ENCODE data around the gene VWC2.

The VWC2 gene

DNA sequence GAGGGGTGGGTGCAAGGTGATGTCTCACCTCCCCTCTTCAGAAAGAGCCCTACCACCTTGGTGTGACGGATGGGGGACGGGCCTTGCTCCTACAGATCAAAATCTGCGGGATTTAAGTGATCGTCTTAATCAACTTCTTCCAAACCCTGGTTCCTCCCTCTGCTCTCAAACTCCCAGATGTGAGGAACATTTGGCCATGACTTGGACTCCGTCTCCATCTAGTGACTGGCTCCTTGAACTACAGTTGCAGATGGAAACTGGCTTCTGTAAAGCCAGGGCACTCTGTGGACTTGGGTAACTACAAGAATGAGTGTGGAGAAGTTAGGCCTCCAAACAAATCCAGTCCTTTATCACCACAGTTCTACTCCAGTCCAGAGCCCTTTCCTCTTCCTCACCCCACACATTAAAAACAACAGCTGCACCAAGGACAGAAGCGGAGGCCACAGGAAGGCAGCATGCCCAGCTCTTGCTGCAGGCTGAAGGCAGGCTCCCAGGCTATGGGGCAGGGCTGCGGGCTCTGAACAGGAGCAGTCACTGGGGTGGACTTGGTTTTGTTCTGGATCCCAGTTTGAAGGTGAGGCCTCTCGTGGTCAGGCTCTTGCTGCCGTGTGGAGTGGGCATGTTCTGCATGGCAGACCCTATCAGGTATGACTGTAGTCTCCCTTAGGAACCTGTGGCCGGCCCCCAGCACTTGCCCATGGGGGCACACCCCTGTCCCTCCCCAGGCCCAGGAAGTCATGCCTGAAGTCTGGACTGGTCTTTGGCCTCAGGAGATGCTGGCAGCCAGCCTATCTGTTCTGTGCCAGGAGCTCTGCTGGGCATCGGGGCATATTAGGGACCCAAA is 79.4 kb downstream of the VWC2 start:
- no peak for DNase-seq (ENCODE audit: low spot score)

DNA sequence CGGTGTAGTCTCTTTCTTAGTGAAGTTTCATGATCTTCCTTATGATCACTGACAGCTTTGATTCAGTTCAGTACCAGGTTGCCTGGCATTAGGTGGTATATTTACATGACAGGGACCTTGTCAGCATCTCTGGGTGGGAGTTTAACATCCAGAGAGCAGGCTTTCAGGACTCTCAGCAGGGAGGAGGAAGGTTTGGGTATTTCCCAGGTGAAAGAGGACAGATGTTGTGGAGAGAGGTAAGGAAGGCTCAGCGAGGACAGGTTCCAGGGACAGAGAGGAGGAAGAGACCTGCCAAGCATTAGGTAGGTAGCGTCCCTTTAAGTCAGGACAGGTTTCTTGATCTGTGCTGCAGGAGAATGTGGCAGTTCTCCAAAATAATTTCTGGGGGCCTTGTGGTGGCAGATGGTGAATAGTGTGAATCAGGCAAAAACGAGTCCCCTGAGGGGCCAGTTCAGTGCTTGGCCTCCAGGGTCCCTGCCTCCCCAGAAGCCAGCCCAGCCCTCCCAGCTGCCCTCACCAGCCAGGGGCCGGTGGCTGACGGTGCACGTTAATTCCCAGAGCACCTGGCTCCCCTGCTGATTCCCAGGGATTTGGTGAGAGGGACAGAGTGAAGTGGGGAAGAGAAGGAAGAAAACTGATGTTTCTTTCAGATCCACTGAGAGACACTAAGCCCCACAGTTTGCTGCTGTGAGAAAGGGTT is 82.0 kb downstream of the VWC2 start:
- DNase-seq (ENCODE audit: low spot score): no peak

DNA sequence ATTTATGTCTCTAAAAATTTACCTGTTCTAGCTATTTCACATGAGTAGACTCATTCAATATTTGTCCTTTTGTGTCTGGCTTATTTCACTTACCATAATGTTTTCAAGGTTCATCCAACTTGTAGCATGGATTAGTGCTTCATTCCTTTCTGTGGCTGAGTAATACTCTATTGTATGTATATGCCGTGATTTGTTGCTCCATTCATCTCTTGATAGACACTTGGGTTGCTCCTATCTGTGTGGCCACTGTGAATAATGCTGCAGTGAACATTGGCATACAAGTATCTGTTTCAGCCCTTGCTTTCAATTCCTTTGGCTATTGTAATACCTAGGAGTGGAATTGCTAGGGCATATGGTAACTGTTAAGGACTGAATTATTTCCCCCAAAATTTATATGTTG is 86.9 kb downstream of the VWC2 start:
- no peak for DNase-seq (ENCODE audit: low spot score)

DNA sequence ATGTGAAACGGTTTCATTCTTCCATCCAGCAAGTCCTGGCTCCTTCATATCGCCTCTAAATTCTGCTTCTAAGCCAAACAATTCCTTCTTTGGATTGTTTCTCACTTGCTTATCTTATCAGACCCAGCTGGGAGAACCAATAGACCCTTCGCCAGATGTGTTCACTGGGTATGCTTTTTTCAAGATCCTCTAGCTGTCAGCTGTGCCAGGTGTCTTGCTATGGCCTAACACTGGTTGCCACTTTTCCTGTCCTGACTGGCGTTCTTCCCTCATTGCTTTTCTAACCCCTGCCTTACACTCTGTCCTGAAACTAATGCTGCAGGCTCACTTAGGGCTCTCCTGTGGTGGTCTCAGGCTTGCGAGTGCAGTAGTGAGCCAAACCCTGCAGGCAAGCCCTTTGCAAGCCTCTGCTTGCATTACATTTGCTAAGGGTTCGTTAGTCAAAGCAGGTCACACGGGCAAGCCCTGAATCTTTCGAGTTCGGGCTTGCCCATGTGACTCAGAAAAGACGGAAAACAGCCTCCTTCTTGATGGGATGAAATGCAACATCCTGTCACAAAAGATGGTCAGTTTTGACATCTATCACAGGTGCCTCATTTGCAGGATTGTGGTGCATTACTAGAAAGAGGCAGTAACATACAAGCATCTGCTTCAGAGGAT is 92.8 kb downstream of the VWC2 start:
- DNase-seq (ENCODE audit: low spot score): no peak

DNA sequence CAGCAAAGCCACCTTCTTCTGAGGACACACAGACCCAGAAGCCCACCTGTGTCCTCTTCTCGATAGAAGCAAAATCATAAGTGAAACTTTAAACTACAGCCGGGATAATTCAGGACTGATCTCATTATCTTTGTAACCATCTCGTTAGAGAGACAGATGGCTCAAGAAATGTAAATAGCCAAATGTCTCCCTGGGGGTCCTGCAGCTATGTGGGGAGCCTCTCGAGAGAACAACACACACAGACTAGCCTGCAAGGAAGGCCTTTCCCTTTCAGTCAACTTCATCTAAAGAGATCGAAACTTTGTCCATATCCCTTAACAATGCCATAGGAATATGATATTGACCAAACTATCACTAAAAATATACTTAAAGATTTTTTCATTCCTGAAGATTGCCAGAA is 93.5 kb downstream of the VWC2 start:
- DNase-seq (ENCODE audit: low spot score): no peak

DNA sequence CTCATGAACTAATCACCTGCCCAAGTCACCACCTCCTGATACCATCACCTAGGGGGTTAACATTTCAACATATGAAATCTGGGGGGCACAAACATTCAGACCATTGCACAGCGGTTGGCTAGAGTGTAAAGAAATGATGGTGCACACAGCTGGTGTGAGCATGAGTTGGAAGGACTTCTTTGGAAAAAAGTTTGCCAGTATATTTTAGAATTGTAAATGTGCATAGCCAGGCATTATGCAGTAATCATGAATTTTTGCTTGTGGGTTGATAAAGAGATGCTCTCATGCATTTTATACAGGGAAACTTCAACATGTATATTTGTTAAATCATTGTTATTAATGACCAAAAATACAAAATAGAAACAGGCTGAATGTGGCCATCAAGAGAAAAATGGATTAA is 100.0 kb downstream of the VWC2 start:
- no peak for DNase-seq (ENCODE audit: low spot score)

DNA sequence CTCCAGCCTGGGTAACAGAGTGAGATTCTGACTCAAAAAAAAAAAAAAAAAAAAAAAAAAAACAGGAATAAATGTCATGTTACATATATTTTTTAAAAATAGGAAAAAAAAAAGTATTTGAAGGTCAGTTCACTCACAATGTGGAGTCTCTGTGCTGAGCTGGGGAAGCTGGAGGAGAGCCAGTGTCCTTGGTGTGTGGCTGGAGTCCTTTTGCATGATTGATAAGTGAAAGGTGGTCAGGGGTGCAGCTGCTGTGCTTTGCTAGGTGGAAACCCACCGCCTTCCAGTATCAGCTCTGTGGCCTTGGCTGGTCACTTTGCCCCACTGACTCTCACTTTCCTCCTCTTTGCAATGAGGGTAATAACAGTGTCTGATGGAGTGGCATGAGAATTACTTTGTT is 101.9 kb downstream of the VWC2 start:
- DNase-seq (ENCODE audit: low spot score): no peak

DNA sequence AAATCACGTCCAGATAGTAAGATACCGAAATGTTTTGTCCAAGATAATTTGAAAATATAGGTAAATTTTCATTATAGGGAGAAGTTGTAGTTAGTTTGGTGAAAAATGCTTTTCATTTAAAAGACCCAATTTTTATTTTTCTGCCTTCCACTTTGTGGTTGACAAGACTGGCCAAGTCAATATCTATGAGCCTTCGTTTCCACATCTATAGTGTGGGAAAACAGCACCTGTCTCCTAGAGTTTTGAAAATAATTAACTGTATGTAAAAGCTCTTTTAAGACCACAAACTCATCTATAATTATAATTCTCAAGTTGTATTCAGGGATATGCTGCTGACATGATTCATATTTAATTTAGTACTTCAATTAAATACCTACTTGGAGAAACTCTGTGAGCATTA is 102.8 kb downstream of the VWC2 start:
- no peak for DNase-seq (ENCODE audit: low spot score)

DNA sequence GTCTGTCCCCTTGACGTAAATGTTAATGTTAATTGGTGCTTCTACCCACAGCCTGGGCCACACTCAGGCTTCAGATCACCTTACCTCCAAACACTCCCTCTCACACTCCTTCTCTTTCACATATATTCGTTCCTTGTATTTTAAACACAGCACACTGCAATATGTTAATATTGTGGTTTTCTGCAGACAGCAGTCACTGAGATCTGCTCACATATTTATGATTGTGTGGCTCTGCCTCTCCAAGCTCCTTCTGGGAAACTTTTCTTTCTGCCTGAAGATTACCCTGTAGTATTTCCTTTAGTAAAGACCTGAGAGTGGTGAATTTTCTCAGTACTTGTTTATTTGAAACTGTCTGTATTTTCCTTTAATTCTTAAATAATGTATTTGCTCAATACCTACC is 104.7 kb downstream of the VWC2 start:
- no peak for DNase-seq (ENCODE audit: low spot score)

DNA sequence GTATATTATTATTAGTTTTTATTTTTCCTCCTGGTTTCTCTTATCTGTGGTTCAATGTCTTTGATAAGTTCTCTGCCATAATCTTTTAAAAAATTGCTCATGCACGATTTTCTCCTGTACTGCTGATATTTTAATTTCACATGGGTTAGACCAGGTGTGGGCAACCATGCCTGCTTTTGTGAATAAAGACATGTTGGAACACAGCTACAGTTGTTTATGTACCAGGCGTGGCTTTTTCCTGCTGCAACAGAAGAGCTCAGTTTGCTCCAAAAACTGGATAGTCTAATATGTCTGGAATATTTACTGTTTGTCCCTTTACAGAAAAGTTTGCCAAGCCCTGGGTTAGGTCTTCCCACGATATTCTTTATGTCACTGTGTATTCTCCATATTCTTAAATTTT is 105.2 kb downstream of the VWC2 start:
- DNase-seq (ENCODE audit: low spot score): no peak

DNA sequence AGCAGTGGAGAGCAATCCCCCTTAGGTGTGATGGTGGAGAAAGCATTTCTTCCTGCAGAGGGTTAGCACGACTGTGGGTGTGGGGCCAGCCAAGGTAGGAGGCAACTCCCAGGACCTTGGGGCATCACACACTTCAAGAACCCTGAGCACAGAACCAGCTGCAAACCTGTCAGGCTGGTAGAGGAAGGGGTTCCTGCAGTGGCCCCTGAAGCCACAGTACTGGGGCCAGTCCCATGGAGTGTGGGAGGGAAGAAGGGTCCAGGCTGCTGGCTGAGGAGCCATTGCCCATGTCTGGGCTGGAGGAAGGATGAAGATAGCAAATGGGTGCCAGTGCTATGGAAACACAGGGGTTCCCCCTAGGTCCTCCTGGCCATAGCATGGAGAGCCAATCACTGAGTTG is 110.5 kb downstream of the VWC2 start:
- DNase-seq (ENCODE audit: low spot score): no peak

DNA sequence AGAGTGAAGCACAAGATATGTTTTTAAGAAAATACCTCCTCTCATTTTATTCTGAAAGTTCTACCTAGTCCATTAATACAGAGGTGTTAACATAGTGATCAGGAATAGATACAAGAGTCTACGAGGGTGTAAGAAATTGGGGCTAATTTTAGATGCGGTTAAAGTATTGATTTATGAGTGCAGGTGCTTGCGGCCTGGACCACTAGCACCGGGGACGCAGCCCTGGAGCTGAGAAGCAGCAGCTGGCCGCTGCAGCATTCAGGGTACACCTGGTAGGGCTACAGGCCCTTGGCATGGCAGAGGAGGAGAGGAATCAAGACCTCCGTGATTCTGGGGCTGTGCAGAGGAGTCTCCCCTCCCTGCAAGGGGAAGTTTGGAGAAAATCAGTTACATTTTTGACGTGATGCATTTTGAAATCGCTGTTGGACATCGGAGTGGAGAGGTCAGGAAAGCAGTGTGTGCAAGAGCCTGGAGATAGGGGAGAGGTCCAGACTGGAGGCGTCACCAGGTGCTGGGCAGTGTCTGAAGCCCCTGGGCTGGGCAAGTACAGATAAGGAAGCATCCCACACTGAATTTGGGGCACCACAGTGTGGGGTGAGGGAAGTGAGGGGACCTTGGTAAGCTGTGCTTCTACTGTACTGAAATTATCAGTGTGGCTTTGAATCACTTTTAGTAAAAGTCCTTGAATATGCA is 112.3 kb downstream of the VWC2 start:
- no peak for DNase-seq (ENCODE audit: low spot score)

DNA sequence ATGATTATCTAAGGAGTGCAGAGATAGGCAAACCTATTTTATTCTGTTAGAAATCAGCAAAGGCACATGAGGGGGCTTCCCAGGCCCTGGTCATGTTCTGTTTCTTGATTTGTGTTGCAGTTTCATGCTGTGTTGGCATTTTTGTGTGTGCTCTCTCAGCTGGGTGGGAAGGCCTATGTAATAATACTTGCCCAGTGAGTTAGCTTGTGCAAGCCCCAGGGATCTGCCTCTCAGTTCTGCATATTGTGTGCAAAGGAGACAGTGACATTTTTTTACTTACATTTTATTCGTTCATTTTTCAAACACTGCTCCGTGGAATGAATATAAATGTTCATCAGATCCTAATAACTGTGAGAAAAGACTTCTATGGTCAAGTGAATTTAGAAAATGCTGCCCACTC is 119.0 kb downstream of the VWC2 start:
- DNase-seq (ENCODE audit: low spot score): no peak

DNA sequence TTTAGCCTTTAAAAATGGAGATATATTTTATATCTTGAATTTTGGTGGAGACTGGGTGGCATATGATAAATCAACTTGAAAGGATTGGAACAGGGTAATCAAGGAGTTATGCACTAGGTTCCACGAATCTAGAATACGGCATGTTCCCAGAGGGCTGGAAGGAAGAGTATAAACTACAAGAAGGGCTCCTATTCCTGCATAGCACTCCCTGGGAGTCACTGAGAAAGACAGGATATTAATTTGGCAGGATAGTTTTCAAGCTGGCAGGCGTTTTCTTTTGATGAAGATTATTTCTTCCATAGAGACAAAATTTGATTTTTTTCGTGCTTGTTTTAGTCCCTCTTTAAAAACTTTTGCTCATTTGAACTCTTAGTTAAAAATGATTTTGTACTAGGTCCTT is 119.7 kb downstream of the VWC2 start:
- DNase-seq (ENCODE audit: low spot score): no peak

DNA sequence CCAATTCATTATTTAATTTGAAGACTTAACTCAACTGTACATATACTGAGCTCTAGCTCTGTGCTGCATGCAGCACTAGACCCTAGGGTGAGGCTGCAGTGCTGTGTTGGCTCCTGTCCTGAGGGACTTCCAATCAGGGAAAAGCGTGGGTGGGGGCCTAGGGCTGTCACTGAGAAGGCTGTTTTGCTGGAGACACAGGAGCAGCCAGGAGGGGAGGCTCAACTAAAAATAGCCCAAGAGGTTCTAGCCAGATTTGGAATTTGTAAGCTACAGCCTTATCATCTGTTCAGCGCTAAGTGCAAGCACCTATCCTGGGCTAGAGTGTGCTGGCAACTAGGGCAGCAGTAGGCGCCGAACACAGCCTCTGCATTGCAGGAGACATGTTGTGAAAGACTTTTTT is 121.1 kb downstream of the VWC2 start:
- no peak for DNase-seq (ENCODE audit: low spot score)

DNA sequence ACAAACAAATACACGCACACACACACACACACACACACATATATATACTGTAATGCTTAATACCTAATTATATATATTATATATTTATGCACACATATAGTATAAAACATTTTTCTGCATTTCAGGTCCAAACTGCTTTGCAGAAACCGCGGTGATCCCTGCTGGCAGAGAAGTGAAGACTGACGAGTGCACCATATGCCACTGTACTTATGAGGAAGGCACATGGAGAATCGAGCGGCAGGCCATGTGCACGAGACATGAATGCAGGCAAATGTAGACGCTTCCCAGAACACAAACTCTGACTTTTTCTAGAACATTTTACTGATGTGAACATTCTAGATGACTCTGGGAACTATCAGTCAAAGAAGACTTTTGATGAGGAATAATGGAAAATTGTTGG is 138.5 kb downstream of the VWC2 start:
- no peak for DNase-seq (ENCODE audit: low spot score)

DNA sequence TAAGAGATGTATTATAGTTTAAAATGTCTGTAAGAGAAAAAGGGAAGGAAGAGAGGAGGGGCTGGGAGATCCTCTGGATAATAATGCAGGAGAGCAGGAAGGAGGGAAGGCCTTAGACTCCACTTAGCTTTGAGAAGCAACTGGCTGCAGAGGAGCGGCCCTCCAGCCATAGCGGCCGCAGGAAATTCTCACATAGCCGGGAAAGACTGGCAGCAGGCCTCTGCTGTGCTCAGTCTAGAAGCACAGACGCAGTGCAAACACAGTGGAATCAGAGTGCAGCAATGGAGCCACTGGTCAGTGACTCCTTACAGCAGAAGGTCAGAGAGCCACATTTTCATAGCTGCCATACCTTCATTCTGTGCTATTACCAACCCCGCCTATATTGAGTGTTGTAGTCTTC is 153.3 kb downstream of the VWC2 start:
- DNase-seq (ENCODE audit: low spot score): no peak

DNA sequence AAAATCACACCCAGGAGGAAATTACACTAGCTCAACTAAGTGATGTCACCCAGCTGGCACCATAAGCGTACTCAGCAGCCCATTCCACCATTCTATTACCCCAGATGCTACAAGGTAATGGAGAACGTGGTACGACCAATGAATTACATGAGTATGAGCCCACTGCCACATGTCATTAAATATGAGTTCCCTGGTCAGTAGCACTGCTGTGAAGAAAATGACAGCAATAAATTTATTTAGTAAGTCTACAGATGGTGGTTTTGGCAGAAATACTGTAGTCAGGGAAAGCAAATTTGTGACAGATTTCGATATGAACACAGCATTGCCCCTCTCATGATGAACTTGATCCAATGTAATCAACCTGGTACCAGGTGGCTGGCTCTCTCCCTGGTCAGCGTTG is 154.2 kb downstream of the VWC2 start:
- no peak for DNase-seq (ENCODE audit: low spot score)

DNA sequence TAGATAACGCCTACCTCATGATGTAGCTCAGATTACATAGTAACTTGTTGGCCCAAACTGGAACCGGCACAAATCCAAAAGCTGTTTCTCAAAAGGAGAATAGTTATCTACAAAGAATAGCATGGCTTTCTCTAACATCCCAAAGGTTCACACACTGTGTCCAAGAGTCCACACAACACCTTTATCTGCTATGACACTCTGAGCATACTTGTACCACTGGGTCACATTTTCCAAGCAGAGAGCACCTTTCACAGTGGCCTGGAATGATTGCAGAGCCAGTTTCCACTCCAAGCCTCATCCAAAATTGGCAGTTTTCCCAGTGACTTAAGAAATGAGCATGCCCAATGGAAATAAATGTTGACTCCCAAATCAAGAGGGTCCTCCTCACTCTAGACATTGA is 155.3 kb downstream of the VWC2 start:
- DNase-seq (ENCODE audit: low spot score): no peak

DNA sequence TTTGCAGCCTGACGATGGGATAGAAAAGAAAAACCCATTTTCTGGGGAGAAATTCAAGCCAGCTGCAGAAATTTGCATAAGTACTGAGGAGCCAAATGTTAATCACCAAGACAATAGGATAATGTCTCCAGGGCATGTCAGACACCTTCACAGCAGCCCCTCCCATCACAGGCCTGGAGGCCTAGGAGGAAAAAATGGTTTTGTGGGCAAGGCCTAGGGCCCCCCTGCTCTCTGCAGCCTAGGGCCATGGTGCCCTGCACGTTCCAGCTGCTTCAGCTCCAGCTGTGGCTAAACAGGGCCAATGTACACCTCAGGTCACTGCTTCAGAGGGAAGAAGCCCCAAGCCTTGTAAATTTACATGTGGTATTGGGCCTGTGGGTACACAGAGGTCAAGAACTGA is 158.2 kb downstream of the VWC2 start:
- DNase-seq (ENCODE audit: low spot score): no peak

DNA sequence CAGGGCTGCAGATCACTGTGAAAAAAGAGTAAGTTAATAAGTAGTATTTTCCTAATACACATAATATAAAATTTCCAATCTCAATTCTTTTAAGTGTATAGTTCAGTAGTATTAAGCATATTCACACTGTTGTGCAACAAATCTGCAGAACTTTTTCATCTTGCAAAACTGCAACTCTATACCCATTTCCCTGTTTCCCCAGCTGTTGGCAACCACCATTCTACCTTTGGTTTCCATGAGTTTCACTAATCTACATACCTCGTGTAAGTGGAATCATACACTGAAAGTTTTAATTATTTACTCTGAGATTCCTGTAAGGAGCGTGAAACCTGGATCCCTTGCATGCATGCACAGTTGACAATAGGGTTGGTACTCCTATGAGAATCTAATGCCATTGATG is 164.2 kb downstream of the VWC2 start:
- no peak for DNase-seq (ENCODE audit: low spot score)

All from CD4-positive, alpha-beta T cell treated with Interleukin-2 at 100 ng/mL for 4 hours (primary cell).